Ureter (tissue), 1 donor: ENCODE measurements around the gene SHROOM3. TPM values are rescaled to one million over a fixed set of nuclear protein-coding genes. Genes with fewer than 3 reads are reported as not detected.

Source experiments
- DNase-seq: peaks from one replicate; pipeline ENCODE4 v3.0.0-alpha.2; 2020; ENCODE audit warnings: low spot score
- total RNA-seq: library from RNA; stranded (reverse); gene quantifications from one replicate; pipeline ENCODE4 v1.2.4, GENCODE V29; 2023
- donor health status: DM: yes; HTN: yes; CAD: no.

The SHROOM3 gene
- total RNA-seq, 1 donor from 2014 or later: 35.5 TPM

DNA sequence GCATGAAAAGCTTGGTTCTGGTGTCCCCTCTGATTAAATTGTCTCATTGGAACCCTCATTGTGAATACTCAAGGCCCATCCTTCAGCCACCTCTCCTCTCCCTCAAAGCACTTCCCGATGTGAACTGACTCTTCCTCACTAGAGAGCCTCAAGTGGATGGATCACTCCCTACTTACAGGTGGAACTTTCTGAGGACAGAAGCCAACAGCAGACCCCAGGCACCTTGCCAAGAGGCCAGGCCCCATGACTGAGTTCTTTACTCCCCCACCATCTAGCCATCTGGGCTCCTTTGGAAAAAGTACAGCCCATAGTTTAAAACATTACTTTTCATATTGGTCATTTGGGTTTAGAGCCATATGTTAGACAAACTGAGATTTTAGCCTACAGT lies 224.1 kb downstream of the SHROOM3 start:
- no peak for DNase-seq

DNA sequence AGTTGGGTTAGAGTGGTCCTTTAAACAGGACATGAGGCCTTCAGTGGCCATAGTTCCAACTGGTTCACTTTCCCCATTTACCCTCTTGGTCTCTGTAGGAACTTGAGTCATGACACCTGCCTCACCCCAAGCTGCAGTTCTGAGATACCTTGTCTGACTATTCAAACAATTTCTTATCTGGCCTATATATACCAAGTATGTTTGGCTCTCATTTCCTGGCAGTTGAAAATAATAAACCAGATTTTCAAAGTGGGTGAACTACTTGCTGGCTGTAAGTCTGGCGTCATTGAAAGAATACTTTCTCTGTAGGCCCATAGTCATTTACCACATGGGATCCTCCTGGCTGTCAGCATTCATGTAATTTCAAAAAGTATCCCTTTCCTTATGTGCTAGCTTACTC lies 228.8 kb downstream of the SHROOM3 start:
- DNase-seq: no peak

GRCh38 chr4:76665153-76665552 lies 230.1 kb downstream of the SHROOM3 start:
- DNase-seq: peak; percentile 53

DNA sequence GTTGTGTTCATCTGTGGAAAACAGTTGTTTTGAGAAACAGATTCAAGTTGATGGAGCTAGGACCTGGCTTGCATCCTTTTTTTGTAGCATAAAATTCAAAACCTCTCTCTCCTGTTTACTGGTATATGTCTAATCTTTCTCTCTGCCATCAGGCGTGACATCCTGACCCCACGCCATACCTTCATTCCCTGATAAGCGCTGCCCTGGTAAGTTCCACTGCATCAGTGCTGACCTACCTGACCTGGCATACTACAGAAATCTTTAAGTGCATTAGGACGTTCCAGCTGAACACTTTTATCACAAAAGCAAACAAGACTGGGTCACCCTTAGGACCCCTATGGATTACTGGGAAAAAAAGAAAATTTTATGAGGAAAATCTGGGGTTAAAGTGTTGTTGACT lies 230.7 kb downstream of the SHROOM3 start:
- no peak for DNase-seq

GRCh38 chr4:76666944-76667532 lies 232.0 kb downstream of the SHROOM3 start:
- DNase-seq: no peak

- DNase-seq: no peak
Observed at GRCh38 chr4:76670631-76671030, 235.6 kb downstream of the SHROOM3 start.

GRCh38 chr4:76673362-76673761 lies 238.3 kb downstream of the SHROOM3 start:
- no peak for DNase-seq

DNA sequence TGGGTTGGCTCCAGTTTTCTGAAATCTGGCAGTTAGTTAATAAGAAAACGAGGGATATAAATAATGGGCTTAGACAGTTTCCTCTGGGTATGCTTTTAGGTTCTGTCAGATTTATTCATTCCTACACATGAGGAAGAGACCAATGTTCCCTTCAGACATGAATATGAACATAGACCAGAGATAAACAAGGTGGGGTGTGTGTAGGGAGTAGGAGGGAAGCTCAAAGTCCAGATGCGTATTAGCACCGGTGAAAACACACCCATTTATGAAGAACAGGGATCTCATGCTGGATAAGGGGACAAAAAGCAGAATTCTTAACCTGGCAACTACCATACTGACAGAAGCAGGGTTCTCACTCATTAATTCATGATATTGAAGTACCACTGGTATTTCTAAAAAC lies 240.0 kb downstream of the SHROOM3 start:
- DNase-seq: no peak

DNA sequence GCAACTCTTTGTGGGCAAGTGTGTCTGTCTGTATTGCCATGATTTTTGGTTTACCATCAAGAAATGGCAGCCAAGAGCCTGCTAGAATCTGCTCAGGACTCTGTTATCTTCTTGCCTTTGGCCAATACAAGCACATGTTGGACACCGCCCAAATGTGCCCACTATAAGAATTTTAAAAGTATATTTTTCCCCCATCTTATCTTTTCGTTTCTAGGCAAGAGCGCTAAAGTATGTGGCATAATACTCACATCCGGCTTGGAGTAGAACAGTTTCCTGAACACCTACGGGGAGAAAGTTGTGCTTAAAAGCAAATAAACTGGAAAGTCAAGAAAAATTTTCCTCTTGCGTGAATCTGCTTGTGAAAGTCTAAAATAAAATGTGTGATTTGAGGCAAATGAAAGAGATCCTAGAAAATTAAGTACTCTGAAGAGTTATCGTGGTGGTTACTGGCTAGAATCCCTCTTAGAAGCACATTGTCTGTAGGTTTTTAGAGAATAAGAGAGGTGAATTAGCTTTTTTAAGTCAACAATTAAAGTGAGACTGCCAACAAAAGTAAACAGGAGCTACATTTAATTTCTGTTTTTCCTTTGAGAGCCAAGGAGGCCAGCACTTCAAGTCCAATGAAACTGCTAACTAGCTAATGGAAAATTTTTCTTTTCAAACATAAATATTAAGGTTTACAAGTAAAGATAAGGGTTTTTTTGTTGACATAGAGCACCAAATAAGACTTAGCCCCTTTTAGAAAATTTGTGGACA lies 242.7 kb downstream of the SHROOM3 start:
- DNase-seq: no peak

- DNase-seq: no peak
Observed at GRCh38 chr4:76679691-76680090, 244.7 kb downstream of the SHROOM3 start.

GRCh38 chr4:76680952-76681351 lies 245.9 kb downstream of the SHROOM3 start:
- DNase-seq: no peak

DNA sequence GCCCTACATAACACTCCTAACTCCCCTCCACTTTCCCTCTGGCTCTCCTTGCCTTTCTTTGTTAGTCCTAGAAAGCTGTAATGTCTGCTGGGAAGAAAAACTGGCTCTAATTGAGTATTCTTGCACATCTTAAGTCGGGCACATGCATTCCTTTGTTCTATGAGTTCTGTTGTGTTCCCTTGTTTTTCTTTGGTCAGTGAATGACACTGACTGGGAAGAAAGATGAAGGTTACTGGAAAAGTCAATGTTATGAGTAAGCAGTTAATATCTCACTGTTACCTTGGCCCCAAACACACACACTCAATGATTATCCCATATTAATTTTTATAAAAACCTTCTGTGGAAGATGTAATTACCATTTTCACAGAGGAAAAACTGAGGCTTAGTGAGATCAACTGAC lies 247.0 kb downstream of the SHROOM3 start:
- no peak for DNase-seq

GRCh38 chr4:76683144-76683543 lies 248.1 kb downstream of the SHROOM3 start:
- no peak for DNase-seq

DNA sequence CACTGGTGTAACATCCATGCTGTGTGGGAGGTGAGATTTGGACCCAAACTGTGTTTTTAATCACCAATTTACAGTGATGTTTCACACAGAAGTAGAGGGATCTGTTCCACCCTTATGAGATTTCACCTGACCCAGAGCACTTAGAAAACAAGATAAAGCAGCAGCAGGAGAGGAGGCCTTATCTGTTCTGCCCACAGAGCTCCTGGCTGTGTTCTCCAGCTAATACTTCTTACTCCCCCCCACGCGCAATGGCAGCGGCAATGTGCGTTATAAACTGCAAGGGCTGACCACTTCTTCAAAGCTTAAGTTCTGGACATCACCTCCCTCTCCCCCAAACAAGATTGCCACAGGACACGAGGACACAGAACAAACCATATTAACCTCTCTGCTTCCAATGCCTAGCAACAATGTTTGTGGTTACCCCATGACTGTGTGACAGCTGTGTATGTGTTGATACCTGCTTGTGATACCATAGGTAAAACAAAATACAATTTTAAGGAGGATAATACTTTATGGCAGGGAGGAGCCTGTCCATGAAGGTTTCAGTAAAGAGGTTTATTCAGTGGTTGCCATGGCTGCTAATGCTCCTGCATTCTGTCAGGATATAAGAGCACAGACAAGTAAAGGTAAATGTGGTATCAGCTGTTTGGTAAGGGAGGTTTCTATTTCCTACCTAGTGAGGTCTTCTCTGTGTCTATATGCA lies 252.9 kb downstream of the SHROOM3 start:
- no peak for DNase-seq

GRCh38 chr4:76688619-76689144 lies 253.7 kb downstream of the SHROOM3 start:
- no peak for DNase-seq

DNA sequence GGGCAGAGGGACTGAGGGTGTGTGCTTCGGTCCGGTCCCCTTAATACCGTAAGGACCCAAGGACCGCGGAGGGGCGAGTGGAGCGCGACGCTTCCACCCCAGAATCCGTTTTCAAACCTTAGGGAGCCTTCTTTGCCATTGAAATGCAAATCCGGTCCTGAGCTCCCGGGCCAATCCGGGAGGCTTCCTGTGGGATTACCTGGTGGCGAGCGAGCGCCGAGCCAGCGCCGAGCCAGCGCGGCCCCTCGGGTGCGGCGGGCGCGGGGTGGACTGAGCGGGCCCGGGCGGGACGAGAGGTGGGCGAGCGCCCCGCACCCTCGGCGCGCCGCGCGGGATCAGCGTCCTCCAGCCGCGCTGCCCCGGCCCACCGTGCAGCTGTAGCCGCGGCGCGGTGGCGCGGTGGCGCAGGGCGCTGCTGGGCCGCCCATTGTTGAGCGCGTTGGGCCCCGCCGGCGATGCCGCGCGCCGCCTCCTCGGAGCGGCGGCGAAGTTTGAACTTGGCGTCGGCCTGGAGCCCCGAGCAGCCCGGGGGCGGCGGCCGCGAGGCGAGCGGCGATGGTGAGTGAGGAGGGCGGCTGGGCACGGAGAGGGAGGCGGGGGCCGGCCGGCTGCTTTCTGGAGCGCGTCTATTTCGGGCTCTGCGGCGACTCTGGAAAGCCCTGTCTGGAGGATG lies 254.3 kb downstream of the SHROOM3 start:
- DNase-seq: no peak

DNA sequence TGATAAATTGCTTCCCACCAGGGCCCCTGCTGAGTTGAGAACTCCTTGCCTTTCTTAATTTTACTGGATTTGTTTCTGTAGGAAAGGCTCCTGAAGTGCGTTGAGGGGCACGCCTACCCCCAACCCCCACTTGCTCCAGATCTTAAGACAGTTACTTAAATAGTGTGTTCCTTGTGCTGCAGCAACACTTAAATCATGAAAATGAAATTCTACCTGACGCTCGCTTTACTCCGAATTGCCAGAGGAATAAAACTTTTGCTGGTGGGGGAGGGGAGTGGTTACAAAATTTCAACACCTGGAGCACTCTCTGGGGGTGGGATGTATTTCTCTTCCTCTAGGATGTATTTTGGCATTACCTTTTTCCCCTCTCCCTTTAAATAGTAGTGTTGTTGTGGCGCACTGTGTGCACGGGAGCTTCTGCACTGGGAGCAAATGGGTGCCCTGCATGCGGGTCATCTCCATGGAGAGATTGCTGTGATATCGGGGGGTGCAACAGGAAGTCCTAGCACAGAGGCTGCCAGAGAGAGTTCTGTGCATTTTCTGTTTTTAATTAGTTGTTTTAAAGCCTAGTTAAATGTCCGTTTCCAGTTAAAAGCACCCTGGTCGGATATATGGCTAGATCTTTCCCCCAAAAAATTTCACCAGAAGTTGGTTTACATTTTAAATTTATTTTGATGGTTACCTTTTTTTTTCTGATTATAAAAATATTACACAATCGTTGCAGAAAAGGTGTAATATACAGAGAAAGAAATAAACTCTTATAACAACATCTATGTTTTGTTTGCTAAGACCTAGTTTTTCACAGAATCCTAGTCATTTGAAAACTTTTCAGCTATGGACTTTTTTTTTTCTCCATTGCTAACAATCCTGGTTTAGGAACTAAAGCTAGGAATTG lies 255.2 kb downstream of the SHROOM3 start:
- no peak for DNase-seq

GRCh38 chr4:76690906-76691275 lies 255.9 kb downstream of the SHROOM3 start:
- no peak for DNase-seq

- no peak for DNase-seq
Observed at GRCh38 chr4:76691807-76692582, 257.0 kb downstream of the SHROOM3 start.

- DNase-seq: no peak
Observed at GRCh38 chr4:76692761-76693160, 257.7 kb downstream of the SHROOM3 start.
